SW480 (cell line): ENCODE measurements around the gene CEACAM16.
A peak's percentile ranks its signal among the peaks of the same experiment; 100 is the strongest.
"Not testable (repeated sequence)": the region's sequence is repeated elsewhere in the genome, so short reads cannot be mapped to it uniquely, and the experiment has no call there.

ENCODE experiments used
- DNase-seq: peaks from one replicate; pipeline ENCODE4 v3.0.0-alpha.2; 2016; ENCODE audit warnings: low spot score

The CEACAM16 gene, protein sequence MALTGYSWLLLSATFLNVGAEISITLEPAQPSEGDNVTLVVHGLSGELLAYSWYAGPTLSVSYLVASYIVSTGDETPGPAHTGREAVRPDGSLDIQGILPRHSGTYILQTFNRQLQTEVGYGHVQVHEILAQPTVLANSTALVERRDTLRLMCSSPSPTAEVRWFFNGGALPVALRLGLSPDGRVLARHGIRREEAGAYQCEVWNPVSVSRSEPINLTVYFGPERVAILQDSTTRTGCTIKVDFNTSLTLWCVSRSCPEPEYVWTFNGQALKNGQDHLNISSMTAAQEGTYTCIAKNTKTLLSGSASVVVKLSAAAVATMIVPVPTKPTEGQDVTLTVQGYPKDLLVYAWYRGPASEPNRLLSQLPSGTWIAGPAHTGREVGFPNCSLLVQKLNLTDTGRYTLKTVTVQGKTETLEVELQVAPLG

GRCh38 chr19:44698492-44699201, at the start of gene CEACAM16:
Gene CEACAM16, plus strand, starts transcription at chr19:44699151. Its CDS starts 2,306 bp downstream, at chr19:44701457.
- DNase-seq: no peak

DNA sequence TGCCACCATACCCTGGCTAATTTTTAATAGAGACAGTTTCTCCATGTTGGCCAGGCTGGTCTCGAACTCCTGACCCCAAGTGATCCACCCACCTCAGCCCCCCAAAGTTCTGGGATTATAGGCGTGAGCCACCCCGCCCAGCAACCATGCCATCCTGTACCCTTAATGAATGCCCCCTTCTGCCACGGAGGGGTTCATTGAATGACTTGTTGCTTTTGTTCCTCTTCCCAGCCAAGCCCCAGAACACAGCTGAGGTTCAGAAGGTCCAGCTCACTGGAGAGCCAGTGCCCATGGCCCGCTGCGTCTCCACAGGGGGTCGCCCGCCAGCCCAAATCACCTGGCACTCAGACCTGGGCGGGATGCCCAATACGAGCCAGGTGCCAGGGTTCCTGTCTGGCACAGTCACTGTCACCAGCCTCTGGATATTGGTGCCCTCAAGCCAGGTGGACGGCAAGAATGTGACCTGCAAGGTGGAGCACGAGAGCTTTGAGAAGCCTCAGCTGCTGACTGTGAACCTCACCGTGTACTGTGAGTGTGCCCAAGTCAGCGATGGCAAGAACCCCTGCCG, 49.3 kb upstream of the CEACAM16 start:
- no peak for DNase-seq

DNA sequence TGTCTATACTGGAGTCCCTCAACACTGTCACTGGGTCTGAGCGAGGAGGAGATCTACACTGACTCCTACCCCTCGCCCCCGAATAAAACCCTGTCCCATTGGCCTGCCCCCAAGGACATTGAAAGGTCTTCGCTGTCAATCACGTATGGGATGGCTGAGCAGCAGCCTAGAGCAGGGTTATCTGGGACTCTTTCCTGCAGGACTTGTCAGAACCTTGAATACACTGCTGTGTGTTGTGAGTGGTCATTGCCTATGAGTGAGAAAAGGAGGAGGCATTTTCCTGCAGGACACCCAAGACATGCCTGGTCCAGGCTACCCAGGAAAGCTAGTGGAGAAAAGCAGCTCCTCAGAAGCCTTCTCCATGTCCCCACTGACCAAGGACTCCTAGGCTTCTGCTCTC, 45.6 kb upstream of the CEACAM16 start:
- DNase-seq: no peak

GRCh38 chr19:44653977-44654774, 44.8 kb upstream of the CEACAM16 start:
- peak; percentile 83 for DNase-seq

DNA sequence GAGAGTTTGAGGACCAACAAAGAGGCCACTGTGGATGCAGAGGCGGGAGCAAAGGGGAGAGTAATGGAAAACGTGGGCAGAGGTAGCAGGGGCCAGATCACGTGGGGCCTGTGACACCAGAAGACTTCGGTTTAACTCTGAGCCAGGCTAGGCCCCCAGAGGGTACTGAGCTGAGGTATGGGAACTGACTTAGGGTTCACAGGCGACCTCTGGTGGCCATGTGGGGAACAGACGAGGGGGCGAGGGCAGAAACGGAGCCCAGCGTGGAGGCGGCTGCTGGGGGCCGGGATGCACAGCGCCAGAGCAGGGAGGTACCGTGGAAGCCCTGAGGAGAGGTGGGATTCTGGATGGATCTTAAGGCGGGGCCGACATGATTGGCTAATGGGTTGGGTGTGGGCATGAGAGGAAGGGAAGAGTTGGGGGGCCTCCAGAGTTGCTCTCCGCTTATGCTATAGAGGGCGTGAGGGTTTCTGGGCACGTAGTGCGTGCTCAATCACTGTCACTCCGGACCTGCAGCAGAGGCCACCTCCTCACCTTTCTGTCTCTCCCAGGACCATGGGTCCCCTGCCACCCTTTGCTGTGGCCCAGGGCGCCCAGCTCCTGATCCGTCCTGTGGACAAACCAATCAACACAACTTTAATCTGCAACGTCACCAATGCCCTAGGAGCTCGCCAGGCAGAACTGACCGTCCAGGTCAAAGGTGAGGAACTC, 41.6 kb upstream of the CEACAM16 start:
- peak; percentile 62 for DNase-seq

- no peak for DNase-seq
Observed at GRCh38 chr19:44658069-44658733, 40.8 kb upstream of the CEACAM16 start.

- DNase-seq: no peak
Observed at GRCh38 chr19:44660081-44660480, 38.9 kb upstream of the CEACAM16 start.

GRCh38 chr19:44661205-44661604, 37.7 kb upstream of the CEACAM16 start:
- DNase-seq: no peak

DNA sequence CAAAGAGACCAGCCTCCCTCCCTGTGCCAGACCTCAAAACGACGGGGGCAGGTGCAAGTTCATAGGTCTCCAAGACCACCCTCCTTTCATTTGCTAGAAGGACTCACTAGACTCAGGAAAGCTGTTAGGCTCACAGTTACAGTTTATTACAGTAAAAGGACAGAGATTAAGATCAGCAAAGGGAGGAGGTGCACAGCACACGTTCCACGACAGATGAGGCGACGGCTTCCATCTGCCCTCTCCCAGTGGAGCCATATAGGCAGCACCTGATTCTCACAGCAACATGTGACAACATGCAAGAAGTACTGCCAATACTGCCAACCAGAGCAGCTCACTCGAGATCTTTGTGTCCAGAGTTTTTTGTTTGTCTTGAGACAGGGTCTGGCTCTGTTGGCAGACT, 37.0 kb upstream of the CEACAM16 start:
- no peak for DNase-seq

DNA sequence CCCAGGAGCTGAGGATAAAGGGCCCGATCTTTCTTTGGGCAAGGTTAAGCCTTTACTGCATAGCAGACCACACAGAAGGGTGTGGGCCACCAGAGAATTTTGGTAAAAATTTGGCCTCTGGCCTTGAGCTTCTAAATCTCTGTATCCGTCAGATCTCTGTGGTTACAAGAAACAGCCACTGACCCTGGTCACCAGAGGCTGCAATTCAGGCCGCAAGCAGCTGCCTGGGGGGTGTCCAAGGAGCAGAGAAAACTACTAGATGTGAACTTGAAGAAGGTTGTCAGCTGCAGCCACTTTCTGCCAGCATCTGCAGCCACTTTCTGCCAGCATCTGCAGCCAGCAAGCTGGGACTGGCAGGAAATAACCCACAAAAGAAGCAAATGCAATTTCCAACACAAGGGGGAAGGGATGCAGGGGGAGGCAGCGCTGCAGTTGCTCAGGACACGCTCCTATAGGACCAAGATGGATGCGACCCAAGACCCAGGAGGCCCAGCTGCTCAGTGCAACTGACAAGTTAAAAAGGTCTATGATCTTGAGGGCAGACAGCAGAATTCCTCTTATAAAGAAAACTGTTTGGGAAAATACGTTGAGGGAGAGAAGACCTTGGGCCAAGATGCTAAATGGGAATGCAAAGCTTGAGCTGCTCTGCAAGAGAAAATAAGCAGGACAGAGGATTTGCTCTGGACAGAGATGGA, 36.1 kb upstream of the CEACAM16 start:
- no peak for DNase-seq

GRCh38 chr19:44663996-44664395, 35.0 kb upstream of the CEACAM16 start:
- DNase-seq: no peak

DNA sequence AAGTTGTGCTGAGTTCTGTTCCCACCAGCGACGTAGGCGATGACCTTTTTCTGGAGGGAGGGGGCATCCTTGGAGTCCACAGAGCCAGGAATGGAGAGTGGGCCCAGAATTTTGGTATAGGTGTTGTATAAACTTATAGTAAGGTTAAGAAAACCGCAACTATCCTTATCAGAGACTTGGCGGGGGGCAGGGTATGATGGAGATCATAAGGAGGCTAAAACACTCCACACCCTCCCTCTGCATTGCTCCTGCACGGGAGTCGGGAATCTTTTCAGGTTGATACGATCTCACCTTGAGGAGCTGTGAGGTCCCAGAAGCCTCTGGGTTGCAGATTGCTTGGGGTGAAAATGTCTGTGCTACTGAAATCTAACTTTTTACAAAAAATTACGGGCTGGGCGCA, 34.0 kb upstream of the CEACAM16 start:
- DNase-seq: no peak

DNA sequence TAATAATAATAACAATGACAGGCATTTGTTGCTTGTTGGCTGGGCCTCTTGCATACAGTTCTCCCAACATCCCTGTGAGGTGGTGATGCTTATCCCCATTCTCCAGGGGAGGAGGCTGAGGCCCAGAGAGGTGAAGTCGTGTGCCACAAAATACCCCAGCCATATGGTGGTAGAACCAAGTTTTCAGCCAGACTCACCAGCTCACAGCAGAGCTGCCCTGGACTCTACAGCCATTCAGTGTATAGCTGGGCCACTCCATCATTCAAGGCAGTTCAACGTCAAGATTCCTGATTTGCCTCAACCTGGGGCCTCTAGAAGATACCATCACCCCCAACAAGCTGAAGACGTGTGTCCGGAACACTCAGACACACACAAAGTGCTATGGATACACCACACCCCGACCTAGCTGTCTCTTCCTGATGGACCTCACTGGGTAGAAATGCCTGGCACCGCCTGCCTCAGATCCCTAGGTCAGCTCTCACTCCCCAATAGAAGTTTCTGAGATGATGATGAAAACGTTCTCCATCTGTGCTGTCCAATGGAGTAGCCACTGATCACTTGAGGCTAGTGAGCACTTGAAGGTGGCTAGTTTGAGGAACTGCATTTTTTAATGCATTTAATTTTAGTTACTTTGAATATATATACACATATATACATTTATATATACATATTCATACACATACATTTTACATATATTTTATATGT, 31.9 kb upstream of the CEACAM16 start:
- peak; percentile 31 for DNase-seq

DNA sequence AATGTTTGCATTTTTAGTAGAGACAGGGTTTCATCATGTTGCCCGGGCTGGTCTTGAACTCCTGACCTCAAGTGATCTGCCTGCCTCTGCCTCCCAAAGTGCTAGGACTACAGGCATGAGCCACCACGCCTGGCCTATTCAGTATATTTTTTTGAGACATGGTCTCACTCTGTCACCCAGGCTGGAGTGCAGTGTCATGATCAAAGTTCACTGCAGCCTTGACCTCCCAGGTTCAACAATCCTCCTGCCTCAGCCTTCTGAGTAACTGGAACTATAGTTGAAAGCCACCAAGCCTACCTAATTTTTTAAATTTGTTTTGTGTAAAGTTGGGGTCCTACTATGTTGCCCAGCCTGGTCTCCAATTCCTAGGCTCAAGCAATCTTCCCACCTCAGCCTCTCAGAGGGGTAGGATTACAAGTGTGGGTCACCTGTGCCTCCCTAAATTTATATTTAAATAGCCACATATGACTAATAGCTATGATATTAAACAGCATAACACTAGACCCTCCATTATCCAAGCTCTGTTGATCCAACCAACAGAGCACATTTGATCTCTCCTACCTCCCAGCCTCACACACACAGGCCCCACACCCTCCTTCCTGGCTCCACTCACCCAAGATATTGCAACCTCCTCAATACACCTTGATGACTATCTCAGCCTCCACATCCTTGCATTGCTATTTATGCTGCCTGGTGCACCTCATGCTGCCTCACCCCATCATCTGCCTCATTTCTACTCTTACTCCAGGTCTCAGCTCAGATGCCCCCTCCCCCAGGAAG, 29.8 kb upstream of the CEACAM16 start:
- DNase-seq: peak; percentile 36

DNA sequence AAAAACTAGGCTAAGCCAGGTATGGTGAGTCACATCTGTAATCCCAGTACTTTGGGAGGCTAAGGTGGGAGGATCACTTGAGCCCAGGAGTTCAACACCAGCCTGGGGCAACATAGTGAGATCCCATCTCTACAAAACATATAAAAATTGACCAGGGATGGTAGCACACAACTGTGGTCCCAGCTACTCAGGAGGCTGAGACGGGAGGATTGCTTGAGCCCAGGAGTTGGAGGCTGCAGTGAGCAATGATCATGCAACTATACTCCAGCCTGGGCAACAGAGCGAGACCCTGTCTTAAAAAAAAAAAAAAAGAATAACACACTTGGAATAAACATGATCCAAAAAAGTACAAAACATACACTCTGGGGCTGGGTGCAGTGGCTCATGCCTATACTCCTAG, 28.9 kb upstream of the CEACAM16 start:
- DNase-seq: not testable (repeated sequence)

DNA sequence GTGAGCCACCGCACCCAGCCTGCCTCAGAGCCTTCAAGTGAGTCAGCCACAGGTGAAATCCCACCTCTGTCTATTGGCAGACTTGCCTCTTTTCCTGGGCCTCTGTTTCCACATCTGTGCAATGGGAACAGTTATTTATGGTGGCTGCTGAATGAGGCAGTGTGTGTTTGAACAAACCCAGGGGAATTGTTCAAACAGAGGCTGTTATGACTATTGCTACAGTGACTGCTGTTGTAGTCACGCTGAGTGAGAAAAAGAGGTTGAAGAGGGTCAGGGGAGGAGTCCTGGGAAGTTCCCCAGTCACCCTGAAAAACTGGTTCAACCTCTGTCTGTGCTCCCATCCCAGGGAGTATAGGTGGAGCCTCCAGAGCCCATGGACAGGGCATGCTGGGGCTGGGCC, 27.6 kb upstream of the CEACAM16 start, which contains the start of gene CEACAM19:
CEACAM19 (plus strand) TSS at position 83 of the 400 bp plus-strand sequence. CDS start 450 bp downstream, outside the sequence.
- no peak for DNase-seq

DNA sequence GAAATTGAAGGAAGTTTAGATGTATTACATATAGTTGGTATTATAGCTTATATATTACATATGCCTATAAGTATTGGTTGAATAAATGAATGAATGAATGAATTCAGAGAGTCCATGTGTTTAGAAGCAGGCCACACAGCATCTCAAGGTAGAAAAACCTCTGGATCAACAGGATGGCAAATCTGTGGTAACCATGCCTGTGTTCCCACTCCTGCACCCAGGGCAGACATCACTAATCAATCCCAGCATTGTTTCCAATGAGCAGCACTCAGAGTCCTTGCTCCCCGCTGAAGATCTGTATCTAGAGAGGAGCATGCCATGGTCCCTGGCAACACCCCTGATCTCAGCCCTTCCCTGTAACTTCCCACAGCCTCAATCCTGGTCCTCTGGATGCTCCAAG, 26.7 kb upstream of the CEACAM16 start:
- no peak for DNase-seq

DNA sequence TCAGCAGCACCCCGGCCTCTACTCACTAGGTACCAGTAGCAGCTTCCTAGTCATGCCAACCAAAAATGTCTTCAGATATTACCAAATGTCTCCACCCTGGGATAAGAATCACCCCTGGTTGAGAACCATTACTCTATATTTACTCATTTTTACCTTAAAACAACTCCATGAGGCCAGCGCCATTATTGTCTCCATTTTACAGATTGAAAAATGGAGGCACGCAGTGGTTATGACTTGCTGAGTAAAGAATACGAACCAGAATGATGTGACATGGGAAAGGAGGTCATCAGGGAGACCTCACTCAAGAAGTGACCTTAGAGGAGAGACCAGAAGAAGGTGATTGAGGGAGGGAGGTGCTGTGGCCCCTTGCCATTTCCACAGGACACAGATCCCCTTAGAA, 25.4 kb upstream of the CEACAM16 start:
- DNase-seq: no peak

DNA sequence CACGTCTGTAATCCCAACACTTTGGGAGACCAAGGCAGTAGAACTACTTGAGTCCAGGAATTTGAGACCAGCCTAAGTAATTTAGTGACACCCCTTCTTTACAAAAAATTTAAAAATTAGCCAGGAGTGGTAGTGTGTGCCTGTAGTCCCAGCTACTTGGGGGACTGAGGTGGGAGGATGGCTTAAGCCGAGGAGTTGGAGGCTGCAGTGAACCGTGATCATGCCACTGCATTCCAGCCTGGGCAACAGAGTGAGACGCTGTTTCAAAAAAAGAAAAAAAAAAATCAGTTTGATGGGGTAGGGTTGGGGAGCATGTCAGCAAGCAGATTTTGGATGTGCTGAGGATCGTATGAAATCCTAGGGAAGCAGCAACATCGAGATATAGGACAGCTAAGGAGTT, 23.4 kb upstream of the CEACAM16 start:
- no peak for DNase-seq
